Stimulated activated CD4-positive, alpha-beta T cell treated with anti-CD3 and anti-CD28 coated beads, Interleukin-12 subunit alpha, Interleukin-12 subunit beta, amount 100 ng/mL, for 24 hours (primary cell): Measurements from ENCODE around the gene ZNF35.
"Not testable (repeated sequence)": the region's sequence is repeated elsewhere in the genome, so short reads cannot be mapped to it uniquely, and the experiment has no call there.

Experiments used
- DNase-seq, 2 experiments: peaks; one replicate each; pipeline ENCODE4 v3.0.0-alpha.2; 2020; ENCODE audit warnings: low read depth in 2 of 2

The ZNF35 gene

DNA sequence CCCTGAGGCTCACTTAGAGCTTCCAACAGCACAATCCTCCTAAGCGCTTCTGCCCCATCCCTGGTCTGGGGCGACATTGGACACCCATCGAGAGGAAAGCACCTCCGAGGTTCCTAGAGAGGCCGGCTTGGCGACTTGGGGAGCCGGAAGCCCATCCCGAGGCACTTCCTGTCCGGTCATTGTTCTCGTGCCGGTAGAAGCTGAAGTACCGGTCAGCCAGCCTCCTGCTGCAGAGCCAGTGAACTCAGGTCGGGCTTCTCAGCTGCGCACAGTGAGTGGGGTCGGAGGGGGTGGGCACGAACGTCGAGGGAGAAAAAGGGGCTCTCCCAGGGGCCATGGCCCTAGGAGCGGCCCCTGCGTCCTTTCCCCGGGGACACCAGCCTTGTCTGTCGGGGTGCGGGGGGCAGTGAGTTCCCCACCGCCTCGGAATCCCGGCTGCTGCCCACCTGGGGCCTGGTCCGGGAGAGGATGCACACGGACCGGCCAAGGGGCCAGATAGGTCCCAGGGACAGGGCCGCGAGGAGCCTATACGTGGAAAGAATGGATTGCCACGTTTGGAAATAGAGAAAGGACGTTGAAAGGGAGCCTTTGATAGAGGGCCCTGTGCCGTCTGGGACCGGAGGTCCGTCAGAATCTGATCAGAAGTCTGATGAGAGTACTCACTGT lies at the start of gene ZNF35:
TSS of gene ZNF35 (plus strand) at position 169 of the 666 bp plus-strand sequence. CDS start 2,336 bp downstream, outside the sequence.
- peak; percentile 5 to 42 for DNase-seq

DNA sequence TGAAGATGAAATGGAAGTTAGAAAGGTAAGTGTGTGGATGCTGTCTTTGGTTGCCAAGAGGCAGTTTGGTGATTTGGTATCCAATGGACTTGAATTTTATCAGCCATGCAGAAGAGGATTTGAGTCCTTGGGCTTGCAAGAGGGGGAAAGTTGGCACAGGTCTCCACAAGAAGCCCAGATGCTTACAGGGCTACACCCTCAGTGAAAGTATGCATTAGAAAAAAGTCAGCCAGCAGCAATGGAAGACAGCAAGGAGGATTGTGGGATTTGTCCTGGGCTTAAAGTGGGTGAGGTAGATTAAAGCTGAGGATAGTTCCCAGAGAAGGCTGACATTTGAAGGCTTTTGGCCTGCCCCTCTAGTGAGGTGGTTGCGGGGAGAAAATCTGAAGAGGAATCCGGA lies 46.8 kb upstream of the ZNF35 start:
- DNase-seq: no peak

DNA sequence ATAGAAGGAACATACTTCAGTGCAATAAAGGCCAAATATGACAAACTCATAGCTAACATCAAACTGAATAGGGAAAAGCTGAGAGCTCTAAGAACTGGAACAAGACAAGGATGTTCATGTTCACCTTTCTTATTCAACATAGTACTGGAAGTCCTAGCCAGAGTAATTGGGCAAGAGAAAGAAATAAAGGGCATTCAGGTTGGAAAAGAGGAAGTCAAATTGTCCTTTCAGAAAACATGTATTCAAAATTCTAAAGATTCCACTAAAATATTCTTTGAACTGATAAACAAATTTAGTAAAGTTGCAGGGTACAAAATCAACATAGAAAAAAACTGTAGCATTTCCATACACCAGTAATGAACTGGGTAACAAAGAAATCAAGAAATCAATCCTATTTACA lies 35.9 kb upstream of the ZNF35 start:
- no peak for DNase-seq

DNA sequence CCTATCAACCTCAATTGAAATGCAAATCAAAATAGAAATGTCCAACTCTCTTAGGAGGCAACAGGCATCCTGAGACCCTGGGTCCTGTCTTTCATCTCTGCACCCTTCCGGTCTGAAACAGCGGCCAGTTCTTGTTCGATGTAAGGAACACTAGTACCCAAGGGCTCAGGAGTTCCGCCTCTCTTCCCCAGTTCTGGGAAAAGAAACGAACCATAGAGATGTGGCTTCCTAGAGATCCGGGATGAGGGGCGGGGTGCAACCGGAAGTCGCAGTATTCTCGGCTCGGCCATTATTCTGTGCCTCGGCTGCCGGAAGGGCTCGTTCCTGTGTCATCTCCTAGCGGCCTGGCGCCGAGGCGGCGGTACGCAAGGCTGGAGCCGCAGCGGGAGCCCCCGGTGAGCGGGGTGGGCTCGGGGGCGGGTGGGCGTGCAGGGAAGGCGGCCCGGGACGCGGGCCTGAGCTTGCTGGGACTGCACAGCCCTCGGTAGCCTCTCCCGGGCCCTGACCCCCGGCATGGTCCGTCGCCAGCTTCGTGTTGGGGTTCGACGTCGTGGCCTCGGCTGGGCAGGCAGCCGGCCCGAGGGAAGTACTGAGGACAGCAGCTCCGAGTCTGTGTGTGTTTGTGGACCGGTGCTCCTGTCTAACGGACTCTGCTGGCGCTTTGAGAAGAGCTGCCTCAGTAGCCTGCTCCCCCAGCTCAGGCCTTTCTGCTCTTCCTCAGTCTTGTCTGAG lies 23.6 kb upstream of the ZNF35 start, which contains the start of gene ZNF197:
TSS of gene ZNF197 (plus strand) at position 288 of the 732 bp plus-strand sequence. CDS start 4,119 bp downstream, outside the sequence.
- DNase-seq: peak; percentile 51 to 56

GRCh38 chr3:44628716-44629115 lies 19.8 kb upstream of the ZNF35 start:
- no peak for DNase-seq

GRCh38 chr3:44632193-44632592 lies 16.3 kb upstream of the ZNF35 start:
- no peak for DNase-seq

DNA sequence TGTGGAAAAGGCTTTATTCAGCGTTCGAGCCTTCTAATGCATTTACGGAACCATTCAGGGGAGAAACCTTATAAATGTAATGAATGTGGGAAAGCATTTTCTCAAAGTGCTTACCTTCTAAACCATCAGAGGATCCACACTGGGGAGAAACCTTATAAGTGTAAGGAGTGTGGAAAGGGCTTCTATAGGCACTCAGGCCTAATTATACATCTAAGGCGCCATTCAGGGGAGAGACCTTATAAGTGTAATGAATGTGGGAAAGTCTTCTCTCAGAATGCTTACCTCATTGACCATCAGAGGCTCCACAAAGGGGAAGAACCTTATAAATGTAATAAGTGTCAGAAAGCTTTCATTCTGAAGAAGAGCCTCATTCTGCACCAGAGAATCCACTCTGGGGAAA lies 6.2 kb upstream of the ZNF35 start:
- no peak for DNase-seq

DNA sequence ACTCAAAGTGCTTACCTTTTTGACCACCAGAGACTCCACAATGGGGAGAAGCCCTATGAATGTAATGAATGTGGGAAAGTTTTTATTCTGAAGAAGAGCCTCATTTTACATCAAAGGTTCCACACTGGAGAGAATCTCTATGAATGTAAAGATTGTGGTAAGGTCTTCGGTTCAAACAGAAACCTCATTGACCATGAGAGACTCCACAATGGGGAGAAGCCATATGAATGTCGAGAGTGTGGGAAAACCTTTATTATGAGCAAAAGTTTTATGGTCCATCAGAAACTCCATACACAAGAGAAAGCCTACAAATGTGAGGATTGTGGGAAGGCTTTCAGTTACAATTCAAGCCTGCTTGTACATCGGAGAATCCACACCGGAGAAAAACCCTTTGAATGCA lies 5.5 kb upstream of the ZNF35 start:
- no peak for DNase-seq

- DNase-seq: no peak
Measured at GRCh38 chr3:44647771-44648170, 761 bp upstream of the ZNF35 start.

DNA sequence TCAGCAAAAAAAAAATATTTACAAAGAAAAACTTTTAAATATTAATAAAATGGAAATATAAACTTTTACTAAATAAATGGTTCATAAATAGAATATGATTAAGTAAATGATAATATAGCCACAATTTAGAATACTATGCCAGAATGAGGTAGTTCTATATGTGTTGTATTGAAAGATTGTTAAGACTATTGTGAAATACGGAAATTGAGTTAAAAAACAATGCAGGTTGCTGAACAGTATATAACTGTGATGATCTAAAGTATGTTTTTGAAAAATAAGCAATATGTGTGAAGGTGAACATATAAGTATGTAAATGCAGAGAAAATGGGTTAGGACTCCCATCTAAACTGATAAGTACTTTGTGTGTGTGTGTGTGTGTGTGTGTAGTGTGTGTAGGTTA lies 1.2 kb downstream of the ZNF35 start:
- DNase-seq: no peak

DNA sequence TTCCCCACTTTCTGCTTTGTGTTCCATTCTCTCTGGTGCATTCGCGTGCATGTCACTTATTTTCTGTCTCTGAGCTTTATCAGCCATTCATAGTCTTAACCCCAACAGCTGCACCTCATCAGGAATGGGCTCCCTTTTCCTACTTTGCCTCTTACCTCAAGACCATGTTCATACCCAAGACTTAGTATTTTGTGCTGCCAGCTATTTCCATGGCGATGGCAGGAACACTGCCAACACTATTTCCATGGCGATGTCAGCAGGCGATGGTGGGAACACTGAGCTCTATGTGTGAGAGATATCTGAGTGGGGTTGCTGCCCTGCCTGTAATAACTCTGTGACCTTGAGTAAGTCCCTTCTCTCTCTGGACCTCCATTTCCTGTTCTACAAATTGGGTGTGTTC lies 5.5 kb downstream of the ZNF35 start:
- DNase-seq: no peak

- no peak for DNase-seq
Measured at GRCh38 chr3:44659015-44659414, 10.5 kb downstream of the ZNF35 start.

GRCh38 chr3:44659434-44659833 lies 10.9 kb downstream of the ZNF35 start:
- DNase-seq: no peak

GRCh38 chr3:44661189-44661588 lies 12.7 kb downstream of the ZNF35 start:
- no peak for DNase-seq

DNA sequence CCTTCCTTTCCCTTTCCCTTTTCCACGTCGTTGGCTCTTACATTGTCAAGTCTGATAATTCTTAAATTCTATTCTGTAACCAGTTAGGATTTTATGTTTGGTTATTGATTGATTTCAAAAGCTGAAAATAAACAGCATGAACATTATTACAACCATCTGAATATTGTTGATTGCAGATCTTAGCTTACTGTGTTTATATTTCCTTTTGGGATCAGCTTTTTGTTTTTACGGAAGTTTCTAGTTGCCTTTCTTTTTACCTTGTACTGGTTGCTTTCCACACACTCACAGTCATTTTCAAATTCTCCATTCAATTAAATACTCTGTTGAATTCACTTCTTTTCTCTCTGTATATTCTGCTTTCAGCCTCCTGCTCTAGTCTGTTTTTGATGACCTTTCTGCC lies 16.6 kb downstream of the ZNF35 start:
- DNase-seq: no peak

DNA sequence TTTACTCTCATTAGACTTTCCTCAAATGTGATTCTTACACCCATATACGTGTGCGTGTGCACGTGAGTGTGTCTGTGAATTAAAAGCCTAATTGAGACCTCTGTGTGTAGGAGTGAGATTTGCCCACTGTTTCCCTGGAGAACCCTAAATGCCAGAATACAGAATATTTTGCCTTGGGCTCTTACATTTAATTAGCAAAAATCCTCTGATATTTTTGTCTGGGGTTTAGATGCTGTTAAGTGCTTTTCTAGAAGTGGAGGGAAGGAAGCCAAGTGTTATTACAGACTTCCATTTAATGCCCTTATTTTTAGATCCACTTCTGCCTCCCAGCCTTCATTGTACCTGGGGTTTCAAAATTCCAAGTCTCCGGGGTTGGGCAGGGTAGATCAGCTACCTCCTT lies 17.8 kb downstream of the ZNF35 start:
- DNase-seq: no peak

DNA sequence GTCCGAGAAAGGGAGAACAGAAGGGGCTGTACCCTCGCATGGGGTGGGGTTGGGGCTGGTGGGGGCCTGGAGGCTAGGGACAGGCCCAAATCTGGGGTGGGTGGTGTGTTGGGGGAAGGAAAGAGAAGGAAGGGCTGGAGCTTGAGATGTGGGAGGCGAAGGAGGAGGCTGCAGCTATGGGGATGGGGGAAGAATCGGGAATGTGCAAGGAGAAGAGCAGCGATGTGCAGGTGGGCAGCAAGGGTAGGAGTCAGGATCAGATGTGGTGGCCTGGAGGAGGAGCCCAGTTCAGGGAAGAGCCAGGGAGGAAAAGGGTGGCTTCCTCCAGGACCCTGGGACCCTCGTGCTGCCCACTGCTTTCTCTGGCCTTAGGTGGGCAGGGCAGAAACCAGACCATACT lies 21.2 kb downstream of the ZNF35 start:
- no peak for DNase-seq

- DNase-seq: not testable (repeated sequence)
Measured at GRCh38 chr3:44673466-44673865, 24.9 kb downstream of the ZNF35 start.

DNA sequence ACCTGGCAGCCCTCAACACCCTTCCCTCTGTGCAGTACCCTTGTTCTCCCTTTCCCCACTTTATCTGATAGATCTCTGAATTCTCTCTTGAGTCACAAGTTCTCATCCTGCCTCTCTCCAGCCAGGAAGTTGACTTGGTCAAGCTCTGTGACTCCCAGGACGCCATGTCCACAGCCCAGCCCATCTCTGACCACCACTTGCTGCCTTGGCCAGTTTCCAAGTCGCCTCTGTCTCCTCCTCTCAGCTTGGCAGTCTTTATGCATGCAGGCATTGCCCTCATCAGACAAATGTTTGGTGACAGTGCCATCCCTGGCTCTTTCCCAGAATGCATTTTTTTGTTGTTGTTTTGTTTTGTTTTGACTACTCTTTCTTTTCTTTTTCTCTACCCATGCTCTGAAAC lies 25.7 kb downstream of the ZNF35 start:
- DNase-seq: no peak

GRCh38 chr3:44678480-44679116 lies 30.1 kb downstream of the ZNF35 start:
- DNase-seq: no peak

DNA sequence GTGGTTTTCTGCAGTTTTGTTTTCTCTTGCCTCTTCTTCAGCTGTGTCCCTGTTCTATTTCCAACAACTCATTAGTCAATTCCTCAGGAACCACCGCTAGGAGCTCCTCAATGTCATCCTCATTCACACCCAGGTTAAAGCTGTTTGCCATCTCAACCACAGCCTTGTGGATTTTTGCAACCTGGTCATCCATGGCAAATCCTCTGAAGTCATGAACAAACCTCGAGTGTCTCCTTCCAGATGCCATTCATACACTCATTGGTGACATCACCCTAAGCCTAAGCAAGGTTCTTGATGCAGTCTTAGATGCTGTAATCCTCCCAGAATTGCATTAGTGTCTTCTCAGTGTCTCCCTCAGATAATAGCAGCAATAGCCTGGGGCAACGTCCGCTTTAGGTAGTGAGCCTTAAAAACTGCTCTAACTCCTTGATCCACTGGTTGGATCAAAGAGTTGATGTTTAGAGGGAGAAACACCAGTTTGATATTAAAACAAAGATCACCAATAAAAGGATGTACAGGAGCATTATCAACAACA lies 32.5 kb downstream of the ZNF35 start:
- DNase-seq: no peak

GRCh38 chr3:44682182-44682896 lies 33.8 kb downstream of the ZNF35 start:
- no peak for DNase-seq
